Measurements from ENCODE around the gene OLFML2B.

OLFML2B gene

GRCh38 chr1:162000053-162000420 lies 23.6 kb downstream of the OLFML2B start:
- DNase-seq (ENCODE audit: extremely low spot score): no peak
- CTCF ChIA-PET: no interaction called here
- no peak for TF ChIP-seq CTCF (IDR thresholded peaks at IDR 0.05; ENCODE audit: control extremely low read depth, extremely low read depth, low read depth, missing control alignments)
- POLR2A ChIA-PET: no interaction called here

GRCh38 chr1:161999301-162000052 lies 24.2 kb downstream of the OLFML2B start:
- CTCF ChIA-PET: interaction anchor here (0.8 kb wide), 1 partner anchor 207 kb away, joined by 3 read pairs; no protein-coding TSS in a partner anchor
- no peak for DNase-seq (ENCODE audit: extremely low spot score)
- POLR2A ChIA-PET: no interaction called here
- TF ChIP-seq CTCF (IDR thresholded peaks at IDR 0.05; ENCODE audit: control extremely low read depth, extremely low read depth, low read depth, missing control alignments): no peak

- ChIA-PET CTCF (no interaction called here), POLR2A (no interaction called here)
- TF ChIP-seq CTCF (IDR thresholded peaks at IDR 0.05; ENCODE audit: control extremely low read depth, extremely low read depth, low read depth, missing control alignments): no peak
- DNase-seq (ENCODE audit: extremely low spot score): no peak
These were observed 24.9 kb downstream of the OLFML2B start for GRCh38 chr1:161998811-161999210.

GRCh38 chr1:161997152-161997551 lies 26.5 kb downstream of the OLFML2B start:
- CTCF ChIA-PET: interaction anchor here (1.5 kb wide), 1 partner anchor 9 kb away, joined by 4 read pairs; no protein-coding TSS in a partner anchor
- no peak for DNase-seq (ENCODE audit: extremely low spot score)
- POLR2A ChIA-PET: no interaction called here
- TF ChIP-seq CTCF (IDR thresholded peaks at IDR 0.05; ENCODE audit: control extremely low read depth, extremely low read depth, low read depth, missing control alignments): no peak

GRCh38 chr1:161994175-161994668 lies 29.4 kb downstream of the OLFML2B start:
- TF ChIP-seq CTCF (IDR thresholded peaks at IDR 0.05; ENCODE audit: control extremely low read depth, extremely low read depth, low read depth, missing control alignments): no peak
- CTCF ChIA-PET: interaction anchor here (1.0 kb wide), 1 partner anchor 15 kb away, joined by 4 read pairs; no protein-coding TSS in a partner anchor
- POLR2A ChIA-PET: no interaction called here
- DNase-seq (ENCODE audit: extremely low spot score): no peak

GRCh38 chr1:161993576-161993975 lies 30.1 kb downstream of the OLFML2B start:
- DNase-seq (ENCODE audit: extremely low spot score): no peak
- TF ChIP-seq CTCF (IDR thresholded peaks at IDR 0.05; ENCODE audit: control extremely low read depth, extremely low read depth, low read depth, missing control alignments): no peak
- POLR2A ChIA-PET: no interaction called here
- CTCF ChIA-PET: no interaction called here
